Activated CD4-positive, alpha-beta T cell treated with anti-CD3 and anti-CD28 coated beads, Interleukin-2, amount 50 U/mL, for 24 hours (primary cell): Measurements from ENCODE around the gene TIMP4.

Experiments
- DNase-seq, 2 donors: peaks; one replicate each; pipeline ENCODE4 v3.0.0-alpha.2; 2020; ENCODE audit warnings: low read depth in 1 of 2, low spot score in 1 of 2

TIMP4 gene

DNA sequence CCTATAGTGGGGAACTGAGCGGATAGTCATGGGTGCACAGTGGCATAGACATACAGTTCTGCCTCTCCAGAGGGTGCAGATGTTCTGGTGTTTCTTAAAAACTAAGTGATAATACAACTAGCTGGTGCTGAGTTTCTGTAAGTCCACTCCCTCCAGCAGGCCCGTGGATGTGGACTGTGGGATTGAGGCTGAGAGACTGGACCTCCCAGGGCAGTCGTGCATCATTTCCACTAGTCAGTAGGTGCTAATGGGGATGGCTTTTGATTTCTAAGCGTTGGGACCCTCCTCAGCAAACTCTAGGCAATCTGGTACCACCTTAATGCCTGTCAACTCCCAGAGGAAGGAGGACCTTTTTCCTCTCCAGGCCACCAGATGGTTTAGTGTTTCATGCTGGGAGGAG, 27.3 kb upstream of the TIMP4 start:
- DNase-seq = no peak

DNA sequence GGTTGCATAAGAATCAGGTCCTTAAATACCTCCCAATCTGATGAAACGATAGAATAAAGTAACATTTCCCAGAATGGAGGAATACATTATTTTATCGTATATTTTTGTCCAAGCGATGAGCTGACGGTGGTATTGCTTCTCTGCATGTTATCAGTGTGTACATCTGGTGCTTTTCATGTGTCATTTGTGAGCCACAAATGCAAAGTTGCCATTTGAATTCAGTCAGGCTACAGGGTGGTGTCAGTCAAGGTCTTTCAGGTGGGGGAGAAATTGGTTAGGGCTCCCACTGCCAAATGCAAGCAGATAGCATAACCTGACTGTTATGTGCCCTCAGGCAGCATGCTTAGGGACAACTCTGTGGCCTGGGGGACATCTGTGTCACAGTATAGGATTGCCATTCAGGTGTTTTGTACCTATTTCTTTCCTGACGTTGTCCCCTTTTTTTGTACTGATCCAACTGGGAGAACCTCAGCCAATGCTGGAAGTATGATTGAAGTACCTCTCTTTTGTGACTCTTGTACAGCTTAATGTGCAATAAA, 26.5 kb upstream of the TIMP4 start:
- DNase-seq = no peak

- no peak for DNase-seq
Measured at GRCh38 chr3:12184541-12184940, 25.8 kb upstream of the TIMP4 start.

- no peak for DNase-seq
Measured at GRCh38 chr3:12182687-12183441, 24.2 kb upstream of the TIMP4 start.

DNA sequence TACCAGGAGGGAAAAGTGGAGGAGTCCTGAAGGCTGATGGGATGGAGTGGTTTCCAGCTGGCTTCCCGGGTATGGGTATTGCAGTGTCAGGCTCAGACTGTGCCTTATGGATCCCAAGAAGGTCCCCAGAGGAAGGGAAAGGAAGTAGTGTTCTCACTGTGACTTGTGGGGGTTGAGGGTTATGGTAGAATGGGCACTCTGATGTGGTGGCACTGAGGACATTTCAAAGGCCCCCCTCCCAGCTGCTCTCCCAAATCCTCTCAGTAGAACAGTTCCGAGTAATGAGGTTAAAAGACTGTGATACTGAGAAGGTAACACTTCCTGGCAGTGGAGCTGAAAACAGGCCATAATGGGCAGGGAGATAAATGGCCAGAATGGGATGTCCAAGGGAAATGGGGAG, 23.1 kb upstream of the TIMP4 start:
- DNase-seq = no peak

DNA sequence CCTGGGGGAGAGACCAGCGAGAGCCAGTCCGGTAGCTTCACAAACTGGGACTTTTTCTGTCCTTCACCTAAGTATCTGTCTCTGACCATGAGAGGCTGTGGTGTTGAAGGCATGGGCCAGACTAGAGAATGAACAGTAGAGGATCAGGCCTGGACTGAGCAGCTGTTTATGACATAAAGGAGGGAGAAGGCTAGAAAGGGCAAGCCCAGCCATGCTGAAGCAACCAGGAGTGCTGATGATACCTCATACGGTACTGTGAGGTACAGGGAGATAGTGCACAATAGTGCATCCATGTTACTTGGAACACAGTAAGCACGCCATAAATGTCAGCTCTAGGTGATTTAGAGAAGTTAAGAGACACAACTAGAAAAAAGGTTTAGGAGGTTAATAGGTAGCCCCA, 22.6 kb upstream of the TIMP4 start:
- no peak for DNase-seq

DNA sequence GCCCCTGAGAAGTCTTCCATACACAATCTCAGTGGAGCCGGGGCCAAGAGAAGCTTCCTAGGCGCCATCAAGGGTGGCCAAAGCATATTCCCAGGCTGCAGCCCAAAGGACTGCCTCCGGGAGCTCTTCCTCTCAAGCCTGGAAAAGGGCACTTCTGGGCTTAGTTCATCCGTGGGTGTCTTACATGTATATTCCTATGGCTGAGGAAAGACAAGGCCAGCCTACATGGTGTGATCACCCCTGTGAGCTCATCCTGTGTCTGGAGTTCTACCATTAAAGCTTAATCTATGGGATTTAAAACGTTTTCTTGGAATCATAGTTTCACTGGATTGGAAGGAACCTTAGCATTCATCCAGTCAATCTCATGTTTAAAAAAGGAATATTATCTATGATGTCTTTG, 21.9 kb upstream of the TIMP4 start:
- no peak for DNase-seq

GRCh38 chr3:12180218-12180617, 21.5 kb upstream of the TIMP4 start:
- DNase-seq = no peak

DNA sequence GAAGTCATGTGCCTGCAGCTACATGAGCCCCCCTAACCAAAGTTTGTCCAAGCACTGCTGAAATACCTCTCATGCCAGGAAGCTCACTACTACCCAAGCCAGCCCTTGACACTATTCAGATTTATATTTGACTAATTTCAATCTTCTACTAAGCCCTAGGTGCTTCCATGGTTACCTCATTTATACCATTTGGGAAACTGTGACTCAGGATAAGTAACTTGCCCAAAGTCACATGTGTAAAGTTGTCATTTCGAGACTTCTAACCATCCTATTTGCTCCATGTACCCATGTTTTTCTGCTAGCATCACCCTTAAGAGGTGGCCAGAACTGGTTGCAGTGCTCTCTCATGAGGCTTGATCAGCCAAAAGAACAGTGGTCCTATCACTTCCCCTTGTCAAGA, 20.7 kb upstream of the TIMP4 start:
- DNase-seq = no peak

DNA sequence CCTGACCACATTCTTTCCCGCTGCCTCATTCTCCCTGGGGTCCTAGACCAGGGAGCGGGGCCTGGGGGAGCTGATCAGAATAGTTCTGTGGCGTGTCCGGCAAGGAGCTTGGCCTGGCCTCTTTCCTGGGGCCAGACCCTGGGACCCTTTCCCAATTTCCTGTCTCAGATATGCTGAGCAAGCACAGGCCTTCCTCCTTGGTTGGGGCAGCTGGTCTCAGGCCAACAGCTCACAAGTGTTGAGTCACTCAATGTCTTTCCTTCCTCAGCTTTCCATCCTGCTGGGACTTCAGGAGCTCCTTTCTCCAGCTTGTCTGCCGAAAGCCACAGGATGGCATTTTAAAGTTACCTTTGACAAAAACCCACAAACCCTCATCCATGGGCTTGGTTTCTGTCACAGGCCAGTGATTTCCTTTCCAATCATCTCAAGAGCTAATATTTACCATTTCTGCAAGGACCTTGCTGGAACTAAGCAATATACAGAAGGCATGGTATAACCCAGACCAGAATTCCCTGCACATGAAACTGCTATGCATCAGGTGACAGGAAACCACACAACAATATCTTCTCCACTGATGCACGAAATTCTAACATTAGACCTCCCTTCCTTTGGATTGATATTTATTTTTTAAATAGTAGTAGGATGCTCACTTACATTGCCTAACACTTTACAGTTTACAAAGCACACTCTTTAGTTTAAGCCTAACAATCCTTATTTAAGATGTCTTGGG, 19.5 kb upstream of the TIMP4 start:
- no peak for DNase-seq

- no peak for DNase-seq
Measured at GRCh38 chr3:12177126-12177525, 18.4 kb upstream of the TIMP4 start.

- no peak for DNase-seq
Measured at GRCh38 chr3:12175844-12176453, 17.2 kb upstream of the TIMP4 start.

DNA sequence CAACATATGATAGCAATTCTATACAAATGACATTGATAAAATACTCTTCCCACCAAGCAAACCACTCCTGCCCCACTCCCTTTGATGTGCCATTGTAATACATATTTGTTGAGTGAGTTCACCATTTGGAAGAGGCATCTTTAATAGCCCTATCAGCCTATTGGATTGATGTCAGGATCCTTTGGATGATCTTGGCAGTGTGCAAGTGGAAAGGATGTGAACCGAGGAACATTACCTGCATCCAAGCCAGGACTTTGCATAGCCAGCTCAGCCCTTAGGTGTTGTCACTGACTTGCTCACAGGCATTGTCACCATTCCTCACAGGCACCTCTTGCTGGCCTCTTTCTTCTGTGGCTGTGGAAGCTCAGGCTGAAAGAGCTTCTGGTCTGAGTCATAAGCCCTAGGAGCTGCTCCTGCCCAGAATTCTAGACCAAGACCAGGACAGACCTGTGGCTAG, 16.5 kb upstream of the TIMP4 start:
- no peak for DNase-seq

DNA sequence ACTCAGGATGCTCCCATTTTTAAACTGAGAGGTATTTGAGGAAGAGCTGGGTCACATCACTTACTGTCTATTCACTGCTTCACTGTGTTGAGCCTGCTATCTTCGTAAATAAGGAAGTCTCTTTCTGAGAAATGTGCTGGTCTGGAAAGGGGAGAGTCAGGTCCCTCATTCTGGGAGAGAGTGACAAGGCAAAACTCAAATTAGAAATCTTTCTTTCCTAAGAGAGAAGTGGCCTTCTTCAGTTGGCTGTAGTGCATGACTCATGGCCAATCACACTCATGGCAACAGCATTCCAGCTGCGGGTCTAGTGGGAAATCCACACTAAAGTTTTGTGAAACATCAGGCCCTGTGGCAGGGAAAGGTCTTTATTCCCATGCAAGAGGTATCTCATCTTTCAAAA, 11.5 kb upstream of the TIMP4 start:
- no peak for DNase-seq

DNA sequence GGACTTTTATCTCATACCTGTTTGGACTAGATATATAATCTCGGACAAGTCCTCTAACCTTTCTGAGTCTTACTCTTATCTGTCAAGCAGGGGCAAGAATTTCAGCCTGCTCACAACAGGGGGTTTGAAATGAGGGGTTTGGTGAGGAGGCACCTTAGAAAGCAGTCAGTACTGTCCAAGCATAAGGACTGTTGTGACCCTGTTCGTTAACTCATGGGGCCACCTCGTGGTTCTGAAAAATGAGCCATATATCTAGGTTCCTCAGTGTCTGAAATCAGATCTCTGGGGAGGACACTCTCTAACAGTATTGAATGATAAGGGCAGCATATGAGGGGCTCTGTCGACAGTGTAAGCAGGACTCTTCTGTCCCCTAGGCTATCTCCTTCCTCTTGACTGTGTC, 7.2 kb upstream of the TIMP4 start:
- DNase-seq = no peak

- no peak for DNase-seq
Measured at GRCh38 chr3:12159227-12159601, 502 bp upstream of the TIMP4 start.

- no peak for DNase-seq
Measured at GRCh38 chr3:12157026-12157425, 1.7 kb downstream of the TIMP4 start.

DNA sequence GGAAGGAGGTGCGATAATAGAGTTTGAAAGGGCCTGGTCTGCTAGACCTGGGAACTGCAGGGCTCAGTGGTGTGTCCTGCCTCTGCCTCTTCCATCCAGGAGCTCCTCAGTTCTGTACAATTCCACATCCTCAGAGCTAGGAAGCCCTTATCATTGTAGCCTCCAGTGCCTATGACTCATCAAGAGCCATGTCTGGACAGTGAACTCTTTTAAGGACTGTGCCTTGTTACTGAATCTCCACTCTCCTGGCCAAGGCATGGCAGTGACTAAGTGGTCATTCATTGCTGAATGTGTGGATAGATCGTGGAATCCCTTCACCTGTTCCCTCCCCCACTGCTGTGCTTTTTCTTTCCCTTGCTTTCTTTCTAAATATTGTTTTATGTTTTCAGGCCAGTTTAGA, 2.9 kb downstream of the TIMP4 start:
- no peak for DNase-seq

GRCh38 chr3:12155264-12155663, 3.4 kb downstream of the TIMP4 start:
- DNase-seq = no peak

GRCh38 chr3:12154151-12154550, 4.6 kb downstream of the TIMP4 start:
- no peak for DNase-seq

DNA sequence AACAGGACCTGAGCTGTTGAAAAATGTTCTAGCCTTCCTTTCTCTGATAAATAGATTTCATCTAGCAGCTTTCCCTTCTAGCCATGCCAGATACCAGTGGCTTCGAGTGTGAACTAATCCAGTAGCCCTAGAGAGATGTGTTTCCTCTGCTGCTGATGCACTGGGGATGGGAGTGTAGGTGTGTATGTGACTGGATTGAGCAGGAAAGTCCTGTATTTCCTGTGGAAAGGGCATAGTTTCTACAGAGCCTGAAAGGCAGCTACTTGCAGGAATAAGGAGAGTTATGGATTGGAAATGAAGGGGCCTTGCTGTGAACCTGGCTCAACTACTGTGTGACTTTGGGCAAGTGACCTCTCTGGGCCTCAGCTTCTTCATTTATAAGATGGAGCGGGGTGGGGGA, 8.6 kb downstream of the TIMP4 start:
- no peak for DNase-seq

- DNase-seq = no peak
Measured at GRCh38 chr3:12149029-12149428, 9.7 kb downstream of the TIMP4 start.
